HG02884 (cell line): ENCODE results near the gene NAALAD2.
"Not testable (repeated sequence)": the region's sequence is repeated elsewhere in the genome, so short reads cannot be mapped to it uniquely, and the experiment has no call there.

Experiments
- ATAC-seq: cut with Tn5 transposase; IDR thresholded peaks from one replicate; pipeline ENCODE4 v1.9.1; 2021; ENCODE audit warnings: mild to moderate bottlenecking, moderate library complexity; ENCODE audit not compliant: unreplicated experiment

NAALAD2 gene

GRCh38 chr11:90134478-90135003 lies at the start of gene NAALAD2:
Gene NAALAD2 (plus strand): TSS chr11:90134663. CDS start chr11:90134759, 96 bp downstream.
- ATAC-seq, result peak; percentile 61

GRCh38 chr11:90085650-90086049 lies 48.8 kb upstream of the NAALAD2 start, which contains the start of gene UBTFL1:
Gene UBTFL1 (plus strand): TSS chr11:90085950. CDS start chr11:90085950, 0 bp downstream.
- ATAC-seq, result not testable (repeated sequence)

GRCh38 chr11:90088731-90089130 lies 45.7 kb upstream of the NAALAD2 start:
- ATAC-seq, result not testable (repeated sequence)

- not testable (repeated sequence) for ATAC-seq
Measured at GRCh38 chr11:90095230-90095924, 39.1 kb upstream of the NAALAD2 start.

- ATAC-seq, result not testable (repeated sequence)
Measured at GRCh38 chr11:90098261-90098660, 36.2 kb upstream of the NAALAD2 start.

GRCh38 chr11:90100431-90100830 lies 34.0 kb upstream of the NAALAD2 start:
- no peak for ATAC-seq

GRCh38 chr11:90113541-90113940 lies 20.9 kb upstream of the NAALAD2 start:
- ATAC-seq, result no peak

GRCh38 chr11:90120191-90120590 lies 14.3 kb upstream of the NAALAD2 start:
- no peak for ATAC-seq

GRCh38 chr11:90124371-90124770 lies 10.1 kb upstream of the NAALAD2 start:
- ATAC-seq, result no peak

- no peak for ATAC-seq
Measured at GRCh38 chr11:90124946-90125345, 9.5 kb upstream of the NAALAD2 start.

GRCh38 chr11:90133560-90134477 lies 644 bp upstream of the NAALAD2 start:
- ATAC-seq, result no peak

- no peak for ATAC-seq
Measured at GRCh38 chr11:90135016-90135415, 553 bp downstream of the NAALAD2 start.

- ATAC-seq, result no peak
Measured at GRCh38 chr11:90148900-90149299, 14.4 kb downstream of the NAALAD2 start.

GRCh38 chr11:90166982-90167573 lies 32.6 kb downstream of the NAALAD2 start:
- not testable (repeated sequence) for ATAC-seq

- not testable (repeated sequence) for ATAC-seq
Measured at GRCh38 chr11:90167704-90168103, 33.2 kb downstream of the NAALAD2 start.

GRCh38 chr11:90168571-90168970 lies 34.1 kb downstream of the NAALAD2 start:
- no peak for ATAC-seq

GRCh38 chr11:90171359-90171758 lies 36.9 kb downstream of the NAALAD2 start:
- no peak for ATAC-seq

- no peak for ATAC-seq
Measured at GRCh38 chr11:90176069-90176468, 41.6 kb downstream of the NAALAD2 start.

- no peak for ATAC-seq
Measured at GRCh38 chr11:90178751-90179150, 44.3 kb downstream of the NAALAD2 start.

- ATAC-seq, result no peak
Measured at GRCh38 chr11:90179923-90180322, 45.5 kb downstream of the NAALAD2 start.

GRCh38 chr11:90187839-90188238 lies 53.4 kb downstream of the NAALAD2 start:
- ATAC-seq, result no peak
